Stimulated activated CD8-positive, alpha-beta memory T cell treated with anti-CD3 and anti-CD28 coated beads, Interleukin-4, amount 100 ng/mL, for 4 hours (primary cell): ENCODE data around the gene ADCY5.

Experiments used
- DNase-seq, 2 donors: peaks; one replicate each; pipeline ENCODE4 v3.0.0-alpha.2; 2020; ENCODE audit warnings: low read depth in 2 of 2, low spot score in 1 of 2

ADCY5 gene

GRCh38 chr3:123346021-123346420 is 102.9 kb downstream of the ADCY5 start:
- DNase-seq: no peak

DNA sequence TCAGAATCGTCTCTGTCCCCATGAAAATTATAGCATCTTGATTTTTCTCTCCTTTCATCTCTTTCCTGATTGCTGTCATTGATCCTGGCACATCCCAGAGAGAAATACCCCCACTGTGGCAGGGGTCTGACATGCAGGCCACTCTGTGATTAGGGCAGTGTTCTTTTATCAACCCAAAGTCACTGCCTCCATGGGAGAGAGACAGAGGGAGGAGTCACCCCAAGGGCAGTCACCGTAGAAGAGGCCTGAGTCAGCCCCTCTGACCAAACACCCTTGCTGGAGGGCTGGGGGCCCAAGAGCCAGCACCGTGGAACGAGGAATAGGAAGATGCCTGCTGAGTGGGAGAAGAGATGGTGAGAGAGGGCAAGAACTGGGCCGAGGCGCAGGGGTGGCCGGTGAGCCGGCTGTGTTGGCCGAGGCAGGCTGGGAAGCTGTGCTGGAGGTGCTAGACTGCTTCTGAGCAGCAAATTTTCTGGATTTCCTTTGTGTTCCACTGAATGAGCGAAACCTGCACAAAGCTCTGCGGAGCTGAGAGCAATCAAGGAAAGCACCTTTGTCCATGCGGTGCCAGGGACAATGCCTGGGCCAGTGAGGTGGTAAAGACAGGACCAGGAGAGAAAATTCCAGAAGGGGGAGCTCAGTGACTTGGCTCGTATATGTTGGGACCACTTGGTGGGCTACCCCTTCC is 103.8 kb downstream of the ADCY5 start:
- no peak for DNase-seq

DNA sequence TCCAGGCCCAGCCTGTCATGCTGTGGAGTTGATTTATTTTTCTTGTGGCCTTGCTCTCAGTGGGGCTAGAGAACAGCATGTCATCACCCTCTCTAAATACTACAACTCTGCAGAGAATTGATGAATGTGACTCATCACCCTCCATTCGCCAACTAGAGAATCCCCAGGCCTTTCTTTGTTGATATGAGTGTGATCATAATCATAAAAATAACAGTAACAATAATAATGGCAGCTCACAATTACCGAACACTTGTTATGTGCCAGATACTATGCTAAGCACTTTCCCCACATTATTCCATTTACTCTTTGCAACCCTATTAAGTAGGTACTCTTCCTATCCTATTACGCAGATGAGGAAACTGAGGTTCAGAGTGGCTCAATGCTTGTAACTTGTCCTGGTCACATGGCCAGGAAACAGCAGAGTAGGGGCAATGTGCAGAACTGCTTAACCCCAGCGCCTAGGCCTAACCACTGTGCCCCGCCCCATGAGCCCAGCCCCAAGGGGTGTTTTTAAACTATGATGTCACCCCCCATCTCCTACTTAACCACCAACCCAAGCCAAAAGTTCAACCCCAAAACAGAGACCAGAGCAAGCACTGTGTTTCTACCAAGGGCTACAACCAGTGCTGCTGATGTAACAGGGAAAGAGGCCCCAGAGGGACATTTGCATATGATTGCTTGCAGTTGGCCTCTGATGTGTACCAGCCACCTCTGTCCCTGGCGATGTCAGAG is 104.5 kb downstream of the ADCY5 start:
- DNase-seq: no peak

- DNase-seq: no peak
Observed at GRCh38 chr3:123343296-123344174, 105.4 kb downstream of the ADCY5 start.

DNA sequence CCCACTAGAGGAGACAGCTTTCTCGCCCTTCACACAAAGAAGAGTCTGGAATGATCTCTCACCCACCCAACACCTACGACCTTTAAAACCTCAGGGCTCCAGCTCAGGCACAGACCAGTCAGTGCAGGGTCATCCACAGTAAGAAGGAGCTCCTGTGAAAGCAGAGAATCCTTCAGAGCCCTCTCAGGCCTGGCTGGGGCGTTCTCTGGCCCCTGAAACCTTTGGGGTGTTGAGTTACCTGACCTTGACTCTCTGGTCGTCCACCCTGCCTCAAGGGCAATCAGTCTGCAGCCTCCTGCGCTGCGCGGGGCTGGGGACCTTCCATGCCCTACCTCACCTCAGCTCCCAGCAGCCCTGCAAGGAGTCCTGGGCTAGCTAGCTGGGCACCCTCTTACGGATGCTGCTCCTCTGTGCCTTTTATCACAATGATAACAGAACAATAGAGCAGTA is 106.2 kb downstream of the ADCY5 start:
- no peak for DNase-seq

- DNase-seq: no peak
Observed at GRCh38 chr3:123341871-123342630, 106.8 kb downstream of the ADCY5 start.

DNA sequence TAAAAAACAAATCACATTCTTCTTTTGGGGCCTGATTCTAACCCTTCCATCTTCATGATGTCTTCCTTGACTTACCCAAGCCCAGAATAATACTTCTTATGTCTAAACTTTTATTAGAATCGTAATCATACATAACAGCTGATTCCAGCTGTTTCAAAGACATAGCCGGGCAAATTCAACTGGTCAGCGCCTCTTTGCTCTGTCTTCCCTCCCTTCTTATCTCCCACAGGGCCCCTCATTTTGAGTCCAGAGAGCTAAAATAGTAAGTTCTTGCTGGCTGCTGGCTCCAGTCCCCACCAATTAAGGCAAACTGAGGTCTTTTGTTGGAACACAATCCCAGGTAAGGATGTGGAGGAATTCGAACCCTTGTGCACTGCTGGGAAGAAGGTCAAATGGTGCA is 108.6 kb downstream of the ADCY5 start:
- no peak for DNase-seq

DNA sequence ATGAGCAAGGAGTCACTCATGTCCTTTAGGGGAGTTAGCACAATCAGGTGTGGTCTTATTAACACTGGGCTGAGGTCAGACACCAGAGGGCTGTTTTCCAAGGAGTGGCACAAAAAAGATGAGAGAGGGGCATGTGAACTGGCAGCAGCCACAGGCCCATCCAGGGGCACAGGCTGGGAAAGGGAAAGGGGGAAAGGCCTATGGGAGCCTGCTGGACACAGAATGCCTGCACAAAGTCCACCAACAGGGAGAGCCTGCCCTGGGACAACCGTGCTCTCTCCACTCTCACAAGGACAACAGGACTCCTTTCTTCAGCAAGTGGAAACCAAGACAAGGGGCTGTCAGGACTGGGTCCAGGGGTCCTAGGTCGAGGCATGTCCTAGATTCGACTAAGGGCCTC is 109.6 kb downstream of the ADCY5 start:
- DNase-seq: no peak

DNA sequence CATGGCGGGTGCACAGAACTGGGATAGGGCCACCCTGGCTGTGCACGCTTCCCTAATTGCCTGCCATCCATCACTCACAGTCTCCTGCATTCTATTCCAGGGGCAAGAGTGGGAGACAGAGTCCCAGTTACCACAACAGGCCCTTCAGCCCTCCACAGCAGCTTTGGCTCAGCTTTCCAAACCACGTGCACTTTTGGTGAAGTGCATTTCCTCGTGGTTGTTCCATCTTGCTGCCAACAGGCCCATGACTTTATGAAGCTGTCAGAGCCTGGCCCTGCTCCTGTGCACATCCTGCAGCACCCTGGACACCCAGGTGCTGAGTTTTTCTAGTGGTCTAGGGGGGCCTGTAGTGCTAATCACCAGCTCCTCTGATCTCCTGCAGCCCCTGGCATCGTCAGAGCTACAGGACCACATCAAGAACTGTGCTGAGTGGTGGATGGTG is 110.2 kb downstream of the ADCY5 start:
- DNase-seq: no peak

- no peak for DNase-seq
Observed at GRCh38 chr3:123337948-123338619, 110.8 kb downstream of the ADCY5 start.

GRCh38 chr3:123337226-123337625 is 111.7 kb downstream of the ADCY5 start:
- DNase-seq: no peak

DNA sequence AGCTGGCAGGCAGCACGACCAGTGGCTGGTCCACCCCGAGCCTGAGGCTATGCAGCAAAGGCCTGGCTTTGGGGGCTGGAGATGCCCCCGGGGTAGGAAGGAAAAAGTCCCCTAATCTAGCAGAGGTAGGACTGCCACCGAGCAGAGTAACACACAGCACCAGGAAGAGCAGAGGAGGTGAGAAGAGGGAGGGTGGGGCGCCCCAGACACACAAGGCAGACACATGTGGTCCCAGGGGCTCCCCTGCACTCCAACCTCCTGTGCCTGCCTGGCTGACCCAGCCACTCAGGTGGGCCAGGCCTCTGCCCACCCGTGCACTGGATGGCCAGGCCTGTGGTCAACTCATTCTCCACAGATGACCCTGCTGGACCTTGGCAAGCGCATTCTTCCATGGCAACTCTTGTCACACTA is 112.4 kb downstream of the ADCY5 start:
- no peak for DNase-seq

GRCh38 chr3:123336001-123336400 is 112.9 kb downstream of the ADCY5 start:
- DNase-seq: no peak

- no peak for DNase-seq
Observed at GRCh38 chr3:123335007-123335670, 113.8 kb downstream of the ADCY5 start.

GRCh38 chr3:123334056-123334455 is 114.8 kb downstream of the ADCY5 start:
- no peak for DNase-seq

- no peak for DNase-seq
Observed at GRCh38 chr3:123333401-123333800, 115.5 kb downstream of the ADCY5 start.

DNA sequence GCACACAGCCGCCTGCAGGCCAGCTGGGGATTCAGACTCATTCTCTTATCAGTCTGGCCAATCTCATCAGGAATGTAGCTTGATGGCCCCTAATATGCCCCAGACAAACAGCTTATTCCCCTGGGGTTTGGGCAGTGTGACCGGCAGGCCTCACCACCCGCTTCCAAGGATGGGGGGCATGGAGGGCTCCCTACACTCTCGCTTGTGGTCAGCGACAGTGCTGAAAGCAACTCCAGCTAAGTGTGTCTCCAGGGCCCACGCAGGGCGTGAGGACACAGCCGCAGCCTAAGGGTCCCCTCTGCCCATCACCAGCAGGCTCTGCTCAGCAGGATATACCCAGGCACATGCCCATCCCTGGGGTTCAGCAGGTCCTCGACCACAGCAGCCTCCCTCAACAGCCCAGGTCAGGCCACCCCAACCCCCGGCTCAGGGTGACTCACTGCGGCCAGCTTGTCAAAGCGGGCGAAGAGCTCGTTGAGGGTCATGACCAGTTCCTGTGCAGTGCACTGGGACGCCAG is 116.7 kb downstream of the ADCY5 start:
- DNase-seq: no peak

- no peak for DNase-seq
Observed at GRCh38 chr3:123331651-123332050, 117.2 kb downstream of the ADCY5 start.

GRCh38 chr3:123331006-123331405 is 117.9 kb downstream of the ADCY5 start:
- DNase-seq: no peak
